H7 (cell line): ENCODE measurements around the gene ERGIC3. TPM values are rescaled to one million over a fixed set of nuclear protein-coding genes. Genes with fewer than 3 reads are reported as not detected.

Experiments
- DNase-seq: peaks from one replicate; pipeline ENCODE4 v3.0.0; 2012
- H3K27me3 ChIP-seq: 2 replicates; pipeline ENCODE4 v1.6.0; 2011; ENCODE audit warnings: mild to moderate bottlenecking, low read length; ENCODE audit not compliant: control insufficient read depth, insufficient read depth
- H3K36me3 ChIP-seq: replicated peaks from 2 replicates; pipeline ENCODE4 v1.5.1; 2011; ENCODE audit warnings: low read length; ENCODE audit not compliant: control insufficient read depth, insufficient read depth
- H3K4me3 ChIP-seq: 2 replicates; pipeline ENCODE4 v1.5.1; 2011; ENCODE audit warnings: low read depth, mild to moderate bottlenecking, control low read depth, low read length, moderate library complexity; ENCODE audit not compliant: insufficient read depth
- total RNA-seq: library from RNA; depleted of rRNA; stranded (reverse); fragments of >200 nt; shearing (Covaris generic); gene quantifications from 2 replicates; pipeline ENCODE4 v1.2.3, GENCODE V29; 2014; rRNA removed

The ERGIC3 gene
- total RNA-seq, 1 experiment from 2014 or later = 213 TPM

- no peak for DNase-seq
- Histone ChIP-seq H3K36me3 (no peaks in the 10 kb centered on the region), H3K4me3 (no peak overlapping the region), H3K27me3 (peaks cover 48% of the 10 kb centered on the region)
Observed at GRCh38 chr20:35602851-35603495, 61.1 kb downstream of the ERGIC3 start.

- Histone ChIP-seq H3K27me3 (peaks cover 48% of the 10 kb centered on the region), H3K36me3 (no peaks in the 10 kb centered on the region), H3K4me3 (no peak overlapping the region)
- DNase-seq = no peak
Observed at GRCh38 chr20:35603695-35604448, 62.0 kb downstream of the ERGIC3 start.

DNA sequence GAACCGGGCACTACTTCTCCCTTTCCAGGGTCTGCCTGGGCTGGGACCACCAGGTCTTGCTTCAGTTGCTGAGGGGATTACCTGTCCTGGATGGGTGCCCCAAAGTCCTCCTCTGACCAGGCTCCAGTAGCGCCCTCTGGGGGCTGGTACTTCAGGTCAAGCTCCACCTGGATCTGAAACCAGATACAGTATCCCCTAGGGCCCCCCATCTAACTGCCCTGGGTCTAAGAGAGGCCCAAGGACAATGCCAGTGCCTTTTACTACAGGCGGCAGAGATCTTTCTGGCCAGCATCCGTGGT lies 62.5 kb downstream of the ERGIC3 start:
- DNase-seq = peak; percentile 90
- Histone ChIP-seq H3K36me3 (no peaks in the 10 kb centered on the region), H3K27me3 (peaks cover 45% of the 10 kb centered on the region), H3K4me3 (no peak overlapping the region)

- H3K27me3 ChIP-seq = peaks cover 28% of the 10 kb centered on the region
- peak; percentile 12 for DNase-seq
- H3K4me3 ChIP-seq = no peak overlapping the region
- H3K36me3 ChIP-seq = no peaks in the 10 kb centered on the region
Observed at GRCh38 chr20:35606127-35606526, 64.2 kb downstream of the ERGIC3 start.

Other genes starting within 250 kb of the ERGIC3 start
- not detected in 2 replicates for gene FAM83C, start 249.7 kb upstream of the ERGIC3 start, total RNA-seq
- gene UQCC1, start 130.1 kb upstream of the ERGIC3 start, total RNA-seq = 48.2 and 49.5 TPM in 2 replicates
- 0.03 TPM in 1 of 2 replicates, not detected in the other for gene GDF5, start 103.8 kb upstream of the ERGIC3 start, total RNA-seq
- gene CEP250, start 86.5 kb upstream of the ERGIC3 start, total RNA-seq = 18.9 and 39.1 TPM in 2 replicates
- not detected in 2 replicates for gene C20orf173, start 12.4 kb upstream of the ERGIC3 start, total RNA-seq
- gene SPAG4, start 73.8 kb downstream of the ERGIC3 start, total RNA-seq = 6.1 and 8.0 TPM in 2 replicates
- gene CPNE1, start 122.8 kb downstream of the ERGIC3 start, total RNA-seq = 108 and 126 TPM in 2 replicates
- 49.5 and 50.0 TPM in 2 replicates for gene RBM12, start 122.8 kb downstream of the ERGIC3 start, total RNA-seq
- 60.6 and 83.2 TPM in 2 replicates for gene NFS1, start 157.3 kb downstream of the ERGIC3 start, total RNA-seq
- gene ROMO1, start 157.3 kb downstream of the ERGIC3 start, total RNA-seq = 235 and 279 TPM in 2 replicates
- 181 and 224 TPM in 2 replicates for gene RBM39, start 200.2 kb downstream of the ERGIC3 start, total RNA-seq
- 31.2 and 37.1 TPM in 2 replicates for gene PHF20, start 229.9 kb downstream of the ERGIC3 start, total RNA-seq